Duodenal mucosa (tissue), 2 donors: Measurements from ENCODE around the gene SRGAP1.

ENCODE experiments used
- H3K27ac ChIP-seq: one replicate; pipeline ENCODE4 v1.7.0; 2013; ENCODE audit warnings: low read depth, low read length
- H3K27me3 ChIP-seq, 2 donors: one replicate each; pipeline ENCODE4 v1.7.0; 2013; ENCODE audit warnings: low read length in 2 of 2, control low read depth in 1 of 2; ENCODE audit not compliant: insufficient read depth in 2 of 2, control insufficient read depth in 1 of 2
- H3K36me3 ChIP-seq, 2 donors: one replicate each; pipeline ENCODE4 v1.7.0; 2013; ENCODE audit warnings: low read length in 2 of 2, control low read depth in 1 of 2; ENCODE audit not compliant: insufficient read depth in 2 of 2, control insufficient read depth in 1 of 2
- H3K4me1 ChIP-seq, 2 donors: one replicate each; pipeline ENCODE4 v1.7.0; 2013; ENCODE audit warnings: low read length in 2 of 2, control low read depth in 1 of 2; ENCODE audit not compliant: insufficient read depth in 2 of 2, control insufficient read depth in 1 of 2
- H3K4me3 ChIP-seq, 2 donors: one replicate each; pipeline ENCODE4 v1.7.0; 2013; ENCODE audit warnings: low read length in 2 of 2, low read depth in 1 of 2
- H3K9ac ChIP-seq, 2 donors: one replicate each; pipeline ENCODE4 v1.7.0; 2013; ENCODE audit warnings: low read length in 2 of 2, low read depth in 1 of 2
- H3K9me3 ChIP-seq, 2 donors: one replicate each; pipeline ENCODE4 v1.7.0; 2013; ENCODE audit warnings: low read length in 2 of 2, control low read depth in 1 of 2; ENCODE audit not compliant: control insufficient read depth in 1 of 2

SRGAP1 gene

DNA sequence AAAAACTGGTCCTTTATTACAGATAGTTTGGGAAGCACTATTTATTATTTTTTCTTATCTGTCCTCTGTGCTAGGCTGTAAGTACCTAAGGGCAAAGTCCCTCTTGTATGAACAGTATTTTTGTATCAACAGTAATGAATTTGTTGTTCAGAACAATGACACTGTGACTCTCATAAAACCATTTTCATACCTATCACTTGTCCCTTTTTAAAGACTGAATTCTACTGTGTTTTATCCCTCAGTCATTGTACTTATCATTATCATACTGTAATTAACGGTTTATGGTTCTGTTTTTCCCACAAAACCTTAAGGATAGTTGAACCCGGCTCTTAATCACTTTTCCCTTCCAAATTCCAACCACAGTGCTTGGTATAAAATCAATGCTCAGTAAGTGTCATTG lies 69.4 kb downstream of the SRGAP1 start:
- H3K27ac ChIP-seq: no peak overlapping the region
- no peaks in the 10 kb centered on the region for H3K36me3 ChIP-seq
- H3K4me1 ChIP-seq: peaks cover 34 to 68% of the 10 kb centered on the region in 2 donors
- peak overlapping the region in 1 of 2 donors; percentile 3 for H3K4me3 ChIP-seq
- H3K9me3 ChIP-seq: no peaks in the 10 kb centered on the region
- H3K27me3 ChIP-seq: no peaks in the 10 kb centered on the region
- no peak overlapping the region for H3K9ac ChIP-seq

DNA sequence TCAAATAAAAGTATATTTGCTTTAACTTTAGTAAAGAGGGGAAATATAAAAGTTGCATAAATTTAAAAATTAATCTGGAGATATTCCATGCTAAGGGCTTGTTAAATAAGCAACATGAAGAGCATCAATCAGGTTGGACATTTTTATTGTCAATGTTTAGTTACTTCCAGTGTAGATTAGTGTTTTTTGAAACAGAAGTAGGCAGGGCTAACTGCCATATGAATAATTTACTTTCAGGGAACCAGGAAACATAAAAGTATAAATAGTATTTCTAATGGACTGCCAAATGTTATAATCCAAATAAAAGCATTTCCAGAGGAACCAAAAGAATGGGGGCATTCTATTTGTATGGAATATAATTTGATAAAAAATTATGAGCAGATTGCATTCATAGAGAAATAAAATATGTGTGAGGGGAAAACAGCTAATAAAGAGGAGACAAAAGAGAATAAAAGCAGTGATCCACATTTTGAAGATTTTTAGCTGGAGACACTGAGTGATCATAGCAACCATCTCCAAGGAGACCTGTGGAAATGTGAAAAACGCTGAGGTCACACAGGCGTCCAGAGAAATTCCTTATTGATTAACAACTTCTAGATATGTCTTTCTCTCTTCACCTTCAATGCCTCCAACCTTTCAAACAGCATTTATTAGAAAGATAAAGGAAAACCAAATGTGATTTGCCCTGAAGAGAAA lies 70.8 kb downstream of the SRGAP1 start:
- Histone ChIP-seq H3K4me3 (no peak overlapping the region), H3K9ac (no peak overlapping the region), H3K4me1 (peaks cover 41 to 55% of the 10 kb centered on the region in 2 donors), H3K9me3 (no peaks in the 10 kb centered on the region), H3K27ac (no peak overlapping the region), H3K36me3 (no peaks in the 10 kb centered on the region), H3K27me3 (no peaks in the 10 kb centered on the region)

DNA sequence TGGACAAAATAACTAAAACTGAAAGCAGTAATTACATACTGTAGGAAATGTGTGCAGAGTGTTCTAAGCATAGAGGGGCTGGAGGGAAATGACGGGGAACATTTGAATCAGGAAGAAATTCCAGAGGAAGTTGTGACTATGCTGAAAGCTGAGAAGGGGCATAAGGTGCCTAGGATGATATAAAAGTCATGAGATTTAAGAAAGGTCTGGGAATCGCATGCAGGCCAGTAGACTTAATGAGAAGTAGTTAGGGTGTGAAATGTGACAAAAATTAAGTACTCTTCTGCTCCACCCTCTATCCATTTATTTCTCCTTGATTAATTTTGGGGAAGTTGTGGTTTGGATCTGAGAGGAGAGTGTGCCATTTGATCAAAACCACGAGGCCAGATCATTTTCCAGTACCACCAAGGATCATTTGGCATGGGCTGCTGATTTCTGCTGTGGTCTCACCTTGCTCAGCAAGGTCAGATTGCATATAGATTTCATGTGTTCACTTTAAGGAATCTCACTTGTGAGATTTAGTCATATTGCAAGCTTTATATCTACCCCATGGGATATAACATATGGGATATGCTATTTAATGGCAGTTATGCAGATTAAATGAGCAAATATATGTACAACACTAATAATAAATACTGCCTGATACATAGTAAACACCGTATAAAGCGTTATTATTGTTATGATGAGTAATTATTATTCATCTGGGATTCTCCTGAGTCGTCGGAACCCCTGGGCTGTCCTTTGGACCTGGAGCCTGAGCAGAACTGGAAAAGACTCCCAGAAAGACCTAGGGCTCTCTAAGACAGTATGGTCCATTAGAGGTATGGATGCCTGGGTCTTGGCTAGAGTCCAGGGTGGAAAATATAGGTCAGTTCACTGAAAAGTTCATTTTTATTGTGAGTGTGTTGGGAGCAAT lies 72.3 kb downstream of the SRGAP1 start:
- Histone ChIP-seq H3K36me3 (no peaks in the 10 kb centered on the region), H3K9me3 (no peaks in the 10 kb centered on the region), H3K4me3 (no peak overlapping the region), H3K9ac (no peak overlapping the region), H3K27ac (no peak overlapping the region), H3K4me1 (peaks cover 38 to 51% of the 10 kb centered on the region in 2 donors), H3K27me3 (no peaks in the 10 kb centered on the region)

DNA sequence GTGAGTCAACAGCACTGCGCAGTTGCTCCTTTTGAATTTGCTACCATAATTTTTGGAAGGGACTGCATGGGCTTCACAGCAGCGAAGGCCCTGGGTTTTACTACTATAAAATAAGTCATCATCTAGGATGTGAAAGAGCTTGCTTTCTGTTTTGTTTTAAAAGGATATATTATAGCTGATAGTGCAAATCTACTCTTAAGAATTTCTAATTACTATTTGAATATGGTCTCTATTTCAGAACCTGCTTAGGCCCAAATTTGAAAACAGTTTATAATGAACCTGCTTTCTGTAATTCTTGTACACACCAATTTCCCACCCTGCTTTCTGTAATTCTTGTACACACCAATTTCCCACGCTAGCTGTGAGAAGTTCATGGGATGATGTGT lies 73.0 kb downstream of the SRGAP1 start:
- Histone ChIP-seq H3K9me3 (no peaks in the 10 kb centered on the region), H3K36me3 (no peaks in the 10 kb centered on the region), H3K27me3 (no peaks in the 10 kb centered on the region), H3K9ac (no peak overlapping the region), H3K4me3 (no peak overlapping the region), H3K27ac (peak overlapping the region; percentile 37), H3K4me1 (peaks cover 38 to 50% of the 10 kb centered on the region in 2 donors)

DNA sequence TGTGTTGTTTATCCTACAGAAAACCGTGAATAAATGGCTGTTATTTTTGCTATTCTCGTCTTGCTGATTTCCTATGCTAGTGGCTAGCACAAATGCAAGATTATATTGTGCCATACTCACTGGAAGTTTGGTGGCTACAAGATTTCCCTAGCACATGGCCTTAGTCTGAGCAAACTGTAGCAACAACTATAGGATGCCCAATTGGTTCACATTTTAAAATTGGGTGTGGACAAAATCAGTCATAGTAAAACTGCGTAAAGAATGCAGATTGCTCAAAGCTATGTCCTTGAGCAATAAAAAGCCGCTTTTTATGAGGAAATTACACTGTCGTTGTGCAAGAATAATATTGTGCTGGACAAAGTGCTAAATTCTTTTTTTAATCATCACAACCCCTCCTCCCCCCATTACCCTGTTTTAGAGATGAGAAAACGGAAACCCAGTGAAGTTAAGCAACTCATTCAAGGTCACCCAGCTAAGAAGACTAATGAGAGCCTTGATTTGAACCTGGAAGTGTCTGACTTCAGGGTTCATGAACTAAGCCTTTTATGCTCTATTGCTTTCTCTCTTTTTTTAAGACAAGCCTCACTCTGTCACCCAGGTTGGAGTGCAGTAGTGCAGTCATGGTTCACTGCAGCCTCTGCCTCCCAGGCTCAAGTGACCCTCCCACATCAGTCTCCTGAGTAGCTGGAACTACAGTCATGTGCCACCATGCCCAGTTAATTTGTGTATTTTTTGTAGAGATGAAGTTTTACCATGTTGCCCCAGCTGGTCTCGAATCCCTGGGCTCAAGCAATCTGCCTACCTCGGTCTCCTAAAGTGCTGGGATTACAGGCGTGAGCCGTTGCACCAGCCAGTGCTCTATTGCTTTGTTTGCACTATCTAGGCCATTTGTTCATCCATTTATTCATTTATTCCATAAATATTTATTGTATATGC lies 73.6 kb downstream of the SRGAP1 start:
- Histone ChIP-seq H3K4me1 (peaks cover 34 to 50% of the 10 kb centered on the region in 2 donors), H3K27ac (peak overlapping the region; percentile 42), H3K9ac (no peak overlapping the region), H3K4me3 (peak overlapping the region in 1 of 2 donors; percentile 34), H3K9me3 (no peaks in the 10 kb centered on the region), H3K27me3 (no peaks in the 10 kb centered on the region), H3K36me3 (no peaks in the 10 kb centered on the region)

DNA sequence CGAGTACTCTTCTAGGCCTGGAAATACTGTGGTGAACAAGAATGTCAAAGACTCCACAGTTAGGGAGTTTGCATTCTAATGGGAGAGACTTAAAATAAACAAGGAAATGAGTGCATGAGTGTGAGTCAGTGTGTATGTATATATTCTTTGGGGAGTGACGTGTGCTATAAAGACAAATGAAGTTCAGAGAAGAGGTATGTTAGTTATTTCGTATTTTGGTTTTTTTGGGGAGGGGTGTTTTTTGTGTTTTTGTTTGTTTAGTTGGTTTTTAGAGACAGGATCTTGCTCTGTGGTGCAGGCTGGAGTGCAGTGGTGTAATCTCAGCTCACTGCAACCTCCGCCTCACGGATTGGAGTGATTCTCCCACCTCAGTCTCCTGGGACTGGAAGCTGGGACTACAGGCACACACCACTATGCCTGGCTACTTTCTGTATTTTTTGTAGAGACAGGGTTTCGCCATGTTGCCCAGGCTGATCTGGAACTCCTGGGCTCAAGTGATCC lies 74.3 kb downstream of the SRGAP1 start:
- Histone ChIP-seq H3K9ac (no peak overlapping the region), H3K27me3 (no peaks in the 10 kb centered on the region), H3K4me3 (no peak overlapping the region), H3K9me3 (no peaks in the 10 kb centered on the region), H3K27ac (no peak overlapping the region), H3K36me3 (no peaks in the 10 kb centered on the region), H3K4me1 (peaks cover 34 to 50% of the 10 kb centered on the region in 2 donors)

DNA sequence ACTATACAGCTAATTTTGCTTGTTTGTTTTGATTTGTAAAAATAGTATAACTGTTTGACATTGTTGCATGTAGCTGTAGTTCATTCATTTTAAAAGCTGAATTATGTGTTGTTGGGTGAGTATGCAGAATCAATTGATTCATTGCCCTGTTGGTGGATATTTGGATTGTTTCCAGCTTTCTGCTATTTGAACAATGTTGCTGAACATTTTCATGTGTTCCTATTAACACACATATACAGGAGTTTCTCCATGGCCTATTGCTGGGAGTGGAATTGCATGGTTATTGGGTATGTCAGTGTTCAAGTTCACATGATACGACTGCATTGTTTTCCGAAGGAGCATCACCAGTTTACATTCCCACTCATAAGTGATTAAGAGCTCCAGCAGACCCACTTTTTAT lies 75.3 kb downstream of the SRGAP1 start:
- peaks cover 30 to 41% of the 10 kb centered on the region in 2 donors for H3K4me1 ChIP-seq
- no peak overlapping the region for H3K4me3 ChIP-seq
- no peaks in the 10 kb centered on the region for H3K36me3 ChIP-seq
- H3K9me3 ChIP-seq: no peaks in the 10 kb centered on the region
- H3K27ac ChIP-seq: no peak overlapping the region
- no peaks in the 10 kb centered on the region for H3K27me3 ChIP-seq
- no peak overlapping the region for H3K9ac ChIP-seq

DNA sequence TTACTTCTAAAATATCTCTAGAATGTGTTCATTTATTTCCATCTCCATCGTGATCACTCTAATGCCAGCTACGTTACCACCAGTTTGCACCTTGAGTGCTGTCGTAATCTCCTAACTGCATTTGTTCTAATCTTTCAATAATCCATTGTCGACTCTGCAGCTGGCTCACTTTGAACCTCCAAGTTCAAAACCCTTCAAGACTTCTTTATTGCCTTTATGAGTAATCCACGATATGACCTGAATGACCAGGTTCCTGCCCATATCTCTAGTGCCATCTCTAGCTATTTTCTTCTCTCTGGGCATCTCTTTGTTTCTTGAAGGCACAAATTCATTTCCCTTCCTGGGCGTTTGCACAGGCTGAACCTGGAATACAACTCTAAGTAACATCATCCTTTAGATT lies 76.7 kb downstream of the SRGAP1 start:
- H3K4me1 ChIP-seq: peaks cover 29 to 30% of the 10 kb centered on the region in 2 donors
- no peaks in the 10 kb centered on the region for H3K9me3 ChIP-seq
- no peak overlapping the region for H3K27ac ChIP-seq
- no peak overlapping the region for H3K4me3 ChIP-seq
- no peaks in the 10 kb centered on the region for H3K27me3 ChIP-seq
- no peaks in the 10 kb centered on the region for H3K36me3 ChIP-seq
- H3K9ac ChIP-seq: no peak overlapping the region

DNA sequence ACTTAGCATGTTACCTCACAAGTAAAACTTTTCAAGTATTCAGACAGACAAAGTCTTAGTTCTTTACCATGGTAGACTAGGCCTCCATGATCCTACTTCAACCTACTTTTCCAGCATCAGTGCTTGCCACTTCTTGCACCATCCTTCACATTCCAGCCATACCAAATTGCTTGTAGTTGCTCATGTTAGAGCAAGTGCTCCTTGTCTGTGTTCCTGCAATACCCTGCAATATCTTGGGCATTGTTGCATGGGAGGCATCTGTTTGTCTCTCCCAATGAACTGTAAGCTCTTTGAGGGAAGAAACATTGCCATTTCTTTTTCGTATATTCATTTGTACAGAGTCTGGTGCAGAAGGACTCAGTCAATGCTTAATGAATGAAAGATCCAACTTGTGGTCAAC lies 78.0 kb downstream of the SRGAP1 start:
- no peaks in the 10 kb centered on the region for H3K9me3 ChIP-seq
- H3K4me3 ChIP-seq: no peak overlapping the region
- H3K27ac ChIP-seq: no peak overlapping the region
- H3K36me3 ChIP-seq: no peaks in the 10 kb centered on the region
- peaks cover 16 to 22% of the 10 kb centered on the region in 2 donors for H3K4me1 ChIP-seq
- H3K9ac ChIP-seq: no peak overlapping the region
- no peaks in the 10 kb centered on the region for H3K27me3 ChIP-seq
